ENCODE data around the gene SREK1IP1.

The SREK1IP1 gene

GRCh38 chr5:64768358-64769312 is at the start of gene SREK1IP1, which contains the start of gene CWC27:
Gene SREK1IP1, minus strand, starts transcription at chr5:64768691. Its CDS starts 174 bp downstream, at chr5:64768517.
Gene CWC27, plus strand, starts transcription at chr5:64768930. Its CDS starts 217 bp downstream, at chr5:64769147.
- peak; percentile 90 for DNase-seq

- DNase-seq = no peak
These were observed 49.8 kb upstream of the SREK1IP1 start for GRCh38 chr5:64818245-64818644.

GRCh38 chr5:64814073-64814472 is 45.6 kb upstream of the SREK1IP1 start:
- DNase-seq = no peak

- peak; percentile 58 for DNase-seq
These were observed 42.7 kb upstream of the SREK1IP1 start for GRCh38 chr5:64811050-64811640.

- DNase-seq = no peak
These were observed 39.0 kb upstream of the SREK1IP1 start for GRCh38 chr5:64807520-64807919.

- DNase-seq = no peak
These were observed 38.0 kb upstream of the SREK1IP1 start for GRCh38 chr5:64806537-64806936.

GRCh38 chr5:64800926-64801325 is 32.4 kb upstream of the SREK1IP1 start:
- DNase-seq = no peak

GRCh38 chr5:64796301-64796700 is 27.8 kb upstream of the SREK1IP1 start:
- DNase-seq = no peak

- DNase-seq = no peak
These were observed 25.7 kb upstream of the SREK1IP1 start for GRCh38 chr5:64794053-64794770.

- DNase-seq = no peak
These were observed 24.0 kb upstream of the SREK1IP1 start for GRCh38 chr5:64792469-64792868.

GRCh38 chr5:64790210-64790609 is 21.7 kb upstream of the SREK1IP1 start:
- DNase-seq = no peak

- no peak for DNase-seq
These were observed 21.0 kb upstream of the SREK1IP1 start for GRCh38 chr5:64789457-64789856.

GRCh38 chr5:64788156-64788555 is 19.7 kb upstream of the SREK1IP1 start:
- no peak for DNase-seq

- no peak for DNase-seq
These were observed 17.9 kb upstream of the SREK1IP1 start for GRCh38 chr5:64786372-64786771.

- DNase-seq = peak; percentile 79
These were observed 16.0 kb upstream of the SREK1IP1 start for GRCh38 chr5:64784451-64785025.

- DNase-seq = no peak
These were observed 6.8 kb upstream of the SREK1IP1 start for GRCh38 chr5:64775291-64775690.

GRCh38 chr5:64773533-64773932 is 5.0 kb upstream of the SREK1IP1 start:
- no peak for DNase-seq

GRCh38 chr5:64771736-64772135 is 3.2 kb upstream of the SREK1IP1 start:
- no peak for DNase-seq

- no peak for DNase-seq
These were observed 1.4 kb upstream of the SREK1IP1 start for GRCh38 chr5:64769855-64770254.

GRCh38 chr5:64767959-64768357 is 533 bp downstream of the SREK1IP1 start:
- peak; percentile 50 for DNase-seq

GRCh38 chr5:64766941-64767340 is 1.6 kb downstream of the SREK1IP1 start:
- no peak for DNase-seq

- DNase-seq = no peak
These were observed 2.5 kb downstream of the SREK1IP1 start for GRCh38 chr5:64765804-64766504.
